GM12878 (cell line): ENCODE results near the gene TSPAN2. TPM values are rescaled to one million over a fixed set of nuclear protein-coding genes. Genes with fewer than 3 reads are reported as not detected.

Experiments
- MTA2 ChIP-seq: fragments of 450-650 bp; IDR thresholded peaks from 2 replicates; pipeline ENCODE4 v1.6.1; 2016; ENCODE audit warnings: low read depth, mild to moderate bottlenecking, moderate library complexity
- NFYB ChIP-seq: IDR thresholded peaks from 2 replicates; pipeline ENCODE4 v1.6.1; 2011; ENCODE audit warnings: low read depth, mild to moderate bottlenecking, low read length, improper control_type of control experiment, moderate library complexity; ENCODE audit not compliant: insufficient read depth
- ZBED1 ChIP-seq: IDR thresholded peaks from 2 replicates; pipeline ENCODE4 v1.6.1; 2016; ENCODE audit warnings: borderline replicate concordance
- polyA plus RNA-seq, 11 experiments: library from polyadenylated mRNA; depleted of rRNA in 4 of 11; unstranded in 6 of 11; stranded (reverse) in 5 of 11; fragments of >200 nt; fragmentation: Nextera tagmentation in 4 of 11; fragmentation: Illumina TruSeq in 1 of 11; extraction: Ambion mirVana in 4 of 11; extraction: Trizol in 1 of 11; gene quantifications; 1 replicate in 1 of 11; 2 replicates in 10 of 11; pipeline versions ENCODE4 v1.2.1 to v1.2.3, GENCODE V29; 2011 to 2016; ENCODE audit warnings: inconsistent platforms in 2 of 11, missing spikeins in 2 of 11, low read depth in 1 of 11
- total RNA-seq, 4 experiments: library from RNA; depleted of rRNA in 3 of 4; stranded (reverse); fragments of >200 nt in 3 of 4; fragmentation: Illumina TruSeq in 1 of 4; extraction: Trizol in 1 of 4; gene quantifications; 2 replicates each; pipeline versions ENCODE4 v1.2.1 to v1.2.3, GENCODE V29; 2013 to 2021
- TF ChIP-seq, protein P1 (sequence below): fragments of 450-650 bp; formaldehyde crosslinking; IDR thresholded peaks from 2 replicates; pipeline ENCODE4 v1.4.0; 2022; ENCODE audit warnings: mild to moderate bottlenecking, moderate library complexity
- TF ChIP-seq, protein P2 (sequence below): fragments of 450-650 bp; formaldehyde crosslinking; IDR thresholded peaks from 2 replicates; pipeline ENCODE4 v1.4.0; 2020; ENCODE audit warnings: mild to moderate bottlenecking, moderate library complexity
- TF ChIP-seq, protein P3 (sequence below): fragments of 450-650 bp; IDR thresholded peaks from 2 replicates; pipeline ENCODE4 v1.6.1; 2016; ENCODE audit warnings: mild to moderate bottlenecking

The TSPAN2 gene
- total and polyA plus RNA-seq, 10 of the 15 experiments (the other 5 are each of a cell fraction or from before 2014, with no cell fraction given) = under 0.01 to 0.73 TPM; not detected in 8

DNA sequence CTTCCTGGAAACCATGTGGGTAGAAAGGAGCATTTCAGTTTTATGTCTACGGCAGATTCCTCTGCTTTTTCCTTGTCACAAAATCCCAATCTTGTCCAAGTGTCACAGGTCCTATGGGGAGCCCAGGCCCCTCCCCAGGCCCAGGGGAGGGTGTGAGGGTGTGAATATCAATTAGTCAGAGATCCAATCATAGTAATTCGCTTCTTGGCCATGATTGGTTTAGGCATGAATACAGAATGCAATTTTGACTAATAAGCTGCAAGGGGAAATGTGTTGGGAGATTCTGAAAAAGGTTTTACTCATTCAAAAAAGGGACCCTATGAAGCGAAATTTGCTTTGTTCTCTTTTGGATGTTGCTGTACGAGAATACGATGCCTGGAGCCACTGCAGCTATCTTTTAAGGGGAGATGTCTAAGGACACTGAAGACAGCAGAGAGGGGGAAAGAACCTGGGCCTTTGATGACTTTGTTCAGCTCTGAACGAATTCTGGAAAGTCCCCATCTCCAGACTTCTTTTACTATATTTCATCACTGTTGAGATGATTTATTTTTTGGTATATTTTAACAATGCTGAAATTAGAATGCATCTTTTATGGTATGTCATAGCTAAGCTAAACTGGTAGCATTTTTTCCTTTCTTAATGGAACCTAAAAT, 18.2 kb downstream of the TSPAN2 start (continued):
- TF ChIP-seq, protein P1, sequence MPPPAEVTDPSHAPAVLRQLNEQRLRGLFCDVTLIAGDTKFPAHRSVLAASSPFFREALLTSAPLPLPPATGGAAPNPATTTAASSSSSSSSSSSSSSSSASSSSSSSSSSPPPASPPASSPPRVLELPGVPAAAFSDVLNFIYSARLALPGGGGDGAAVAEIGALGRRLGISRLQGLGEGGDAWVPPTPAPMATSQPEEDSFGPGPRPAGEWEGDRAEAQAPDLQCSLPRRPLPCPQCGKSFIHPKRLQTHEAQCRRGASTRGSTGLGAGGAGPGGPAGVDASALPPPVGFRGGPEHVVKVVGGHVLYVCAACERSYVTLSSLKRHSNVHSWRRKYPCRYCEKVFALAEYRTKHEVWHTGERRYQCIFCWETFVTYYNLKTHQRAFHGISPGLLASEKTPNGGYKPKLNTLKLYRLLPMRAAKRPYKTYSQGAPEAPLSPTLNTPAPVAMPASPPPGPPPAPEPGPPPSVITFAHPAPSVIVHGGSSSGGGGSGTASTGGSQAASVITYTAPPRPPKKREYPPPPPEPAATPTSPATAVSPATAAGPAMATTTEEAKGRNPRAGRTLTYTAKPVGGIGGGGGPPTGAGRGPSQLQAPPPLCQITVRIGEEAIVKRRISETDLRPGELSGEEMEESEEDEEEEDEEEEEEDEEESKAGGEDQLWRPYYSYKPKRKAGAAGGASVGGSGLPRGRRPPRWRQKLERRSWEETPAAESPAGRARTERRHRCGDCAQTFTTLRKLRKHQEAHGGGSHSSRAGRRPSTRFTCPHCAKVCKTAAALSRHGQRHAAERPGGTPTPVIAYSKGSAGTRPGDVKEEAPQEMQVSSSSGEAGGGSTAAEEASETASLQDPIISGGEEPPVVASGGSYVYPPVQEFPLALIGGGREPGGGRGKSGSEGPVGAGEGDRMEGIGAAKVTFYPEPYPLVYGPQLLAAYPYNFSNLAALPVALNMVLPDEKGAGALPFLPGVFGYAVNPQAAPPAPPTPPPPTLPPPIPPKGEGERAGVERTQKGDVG (CRISPR knock-in tag) = no peak
- TF ChIP-seq NFYB = peak; percentile 77
- TF ChIP-seq, protein P2, sequence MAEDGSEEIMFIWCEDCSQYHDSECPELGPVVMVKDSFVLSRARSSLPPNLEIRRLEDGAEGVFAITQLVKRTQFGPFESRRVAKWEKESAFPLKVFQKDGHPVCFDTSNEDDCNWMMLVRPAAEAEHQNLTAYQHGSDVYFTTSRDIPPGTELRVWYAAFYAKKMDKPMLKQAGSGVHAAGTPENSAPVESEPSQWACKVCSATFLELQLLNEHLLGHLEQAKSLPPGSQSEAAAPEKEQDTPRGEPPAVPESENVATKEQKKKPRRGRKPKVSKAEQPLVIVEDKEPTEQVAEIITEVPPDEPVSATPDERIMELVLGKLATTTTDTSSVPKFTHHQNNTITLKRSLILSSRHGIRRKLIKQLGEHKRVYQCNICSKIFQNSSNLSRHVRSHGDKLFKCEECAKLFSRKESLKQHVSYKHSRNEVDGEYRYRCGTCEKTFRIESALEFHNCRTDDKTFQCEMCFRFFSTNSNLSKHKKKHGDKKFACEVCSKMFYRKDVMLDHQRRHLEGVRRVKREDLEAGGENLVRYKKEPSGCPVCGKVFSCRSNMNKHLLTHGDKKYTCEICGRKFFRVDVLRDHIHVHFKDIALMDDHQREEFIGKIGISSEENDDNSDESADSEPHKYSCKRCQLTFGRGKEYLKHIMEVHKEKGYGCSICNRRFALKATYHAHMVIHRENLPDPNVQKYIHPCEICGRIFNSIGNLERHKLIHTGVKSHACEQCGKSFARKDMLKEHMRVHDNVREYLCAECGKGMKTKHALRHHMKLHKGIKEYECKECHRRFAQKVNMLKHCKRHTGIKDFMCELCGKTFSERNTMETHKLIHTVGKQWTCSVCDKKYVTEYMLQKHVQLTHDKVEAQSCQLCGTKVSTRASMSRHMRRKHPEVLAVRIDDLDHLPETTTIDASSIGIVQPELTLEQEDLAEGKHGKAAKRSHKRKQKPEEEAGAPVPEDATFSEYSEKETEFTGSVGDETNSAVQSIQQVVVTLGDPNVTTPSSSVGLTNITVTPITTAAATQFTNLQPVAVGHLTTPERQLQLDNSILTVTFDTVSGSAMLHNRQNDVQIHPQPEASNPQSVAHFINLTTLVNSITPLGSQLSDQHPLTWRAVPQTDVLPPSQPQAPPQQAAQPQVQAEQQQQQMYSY (CRISPR knock-in tag) = no peak
- TF ChIP-seq MTA2 = no peak
- no peak for TF ChIP-seq ZBED1
- TF ChIP-seq, protein P3, sequence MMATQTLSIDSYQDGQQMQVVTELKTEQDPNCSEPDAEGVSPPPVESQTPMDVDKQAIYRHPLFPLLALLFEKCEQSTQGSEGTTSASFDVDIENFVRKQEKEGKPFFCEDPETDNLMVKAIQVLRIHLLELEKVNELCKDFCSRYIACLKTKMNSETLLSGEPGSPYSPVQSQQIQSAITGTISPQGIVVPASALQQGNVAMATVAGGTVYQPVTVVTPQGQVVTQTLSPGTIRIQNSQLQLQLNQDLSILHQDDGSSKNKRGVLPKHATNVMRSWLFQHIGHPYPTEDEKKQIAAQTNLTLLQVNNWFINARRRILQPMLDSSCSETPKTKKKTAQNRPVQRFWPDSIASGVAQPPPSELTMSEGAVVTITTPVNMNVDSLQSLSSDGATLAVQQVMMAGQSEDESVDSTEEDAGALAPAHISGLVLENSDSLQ = peak; percentile 25; the same call in 1 of the 2 replicates
